ENCODE data around the gene TNS1.

Gene TNS1

DNA sequence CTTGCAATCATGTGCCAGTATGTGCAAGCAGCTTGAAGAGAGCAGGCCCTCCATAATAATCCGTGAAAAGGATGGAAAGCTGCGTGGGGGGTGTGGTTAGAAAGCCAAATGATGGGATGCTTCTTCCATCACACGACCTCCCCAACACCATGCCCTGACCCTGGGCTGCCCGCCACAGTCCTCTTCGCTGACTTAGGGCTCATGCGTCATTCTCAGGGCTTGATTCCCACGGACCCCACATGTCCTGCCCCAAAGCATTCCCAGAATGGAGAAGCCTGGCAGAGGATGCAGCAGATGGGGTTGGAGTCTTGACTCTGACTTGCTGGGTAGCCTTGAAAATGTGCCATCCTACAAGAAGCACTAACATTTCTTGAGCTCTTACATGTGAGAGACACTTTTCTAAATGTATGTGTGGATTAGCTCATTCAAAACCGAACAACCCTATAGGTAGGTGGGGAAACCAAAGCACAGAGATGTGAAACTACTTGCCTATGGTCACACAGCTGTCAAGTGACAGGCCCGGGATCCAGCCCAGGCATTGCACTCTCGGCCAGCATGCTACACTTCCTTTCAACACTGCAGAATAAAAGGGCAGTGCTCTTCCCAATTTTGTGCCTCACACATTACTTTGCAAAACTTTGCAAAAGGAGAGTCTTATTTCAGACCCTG lies 3.7 kb downstream of the TNS1 start:
- DNase-seq (ENCODE audit: low read depth) = no peak

DNA sequence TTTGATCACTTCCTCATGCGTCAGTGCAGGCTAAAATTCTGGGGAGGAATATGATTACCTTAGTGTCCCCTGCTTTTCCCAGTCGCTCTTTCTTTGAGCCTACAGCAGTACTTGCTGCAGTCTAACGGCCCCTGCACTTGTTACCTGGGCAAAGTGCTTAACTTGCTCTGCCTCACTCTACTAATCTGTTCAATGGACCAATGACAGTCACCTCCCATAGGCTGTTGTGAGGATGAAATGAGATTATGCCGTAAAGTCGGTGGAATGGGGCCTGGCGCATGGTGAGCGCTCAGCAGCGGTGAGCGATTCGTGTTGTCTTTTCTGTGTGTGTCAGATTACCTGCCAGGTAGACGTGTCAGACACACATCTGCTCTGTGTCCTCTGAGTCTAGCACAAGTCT lies 5.3 kb downstream of the TNS1 start:
- no peak for DNase-seq (ENCODE audit: low read depth)

DNA sequence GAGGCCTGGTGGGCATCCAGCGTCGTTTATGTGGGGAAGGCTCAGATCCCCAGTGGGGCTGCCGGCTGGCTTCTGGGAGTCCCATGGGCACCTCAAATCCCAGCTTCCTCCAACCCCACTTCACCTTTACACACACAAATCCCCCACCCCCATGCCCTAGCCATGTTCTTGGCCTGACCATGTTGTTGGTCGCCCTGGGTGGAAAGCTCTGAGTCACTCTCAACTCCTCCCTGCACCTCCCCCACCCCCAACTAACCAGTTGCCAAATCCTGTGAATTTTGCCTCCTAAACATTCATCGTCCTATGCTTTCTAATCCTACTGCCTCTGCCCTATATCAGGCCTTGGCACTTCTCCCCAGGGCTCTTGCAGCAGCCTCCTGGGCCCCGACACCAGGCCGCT lies 6.4 kb downstream of the TNS1 start:
- no peak for DNase-seq (ENCODE audit: low read depth)

DNA sequence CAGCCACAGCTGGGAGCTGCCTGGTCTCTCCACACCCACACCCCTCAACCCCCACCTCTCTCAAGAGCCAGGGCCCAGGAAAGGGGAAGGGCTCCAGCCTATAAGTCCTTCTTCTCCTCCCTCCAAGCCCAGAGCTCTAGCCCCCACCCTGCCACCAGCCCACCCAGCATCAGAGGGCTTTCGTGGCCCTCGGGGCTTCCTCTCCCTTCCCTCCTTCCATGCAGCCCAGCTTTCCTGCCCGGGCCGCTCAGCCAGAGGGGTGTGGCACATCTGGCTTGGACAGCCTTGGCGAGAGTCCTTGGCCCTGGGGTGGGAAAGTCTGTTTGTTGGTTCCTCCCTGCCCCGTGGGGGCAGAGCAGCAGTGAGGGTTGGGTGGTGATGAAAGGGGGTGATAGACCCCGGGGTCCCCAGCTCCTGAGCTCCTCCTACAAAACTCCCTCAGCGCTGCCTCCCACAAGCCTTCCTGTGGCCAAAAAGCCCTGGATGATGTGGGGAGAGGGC lies 7.0 kb downstream of the TNS1 start:
- DNase-seq (ENCODE audit: low read depth) = no peak

DNA sequence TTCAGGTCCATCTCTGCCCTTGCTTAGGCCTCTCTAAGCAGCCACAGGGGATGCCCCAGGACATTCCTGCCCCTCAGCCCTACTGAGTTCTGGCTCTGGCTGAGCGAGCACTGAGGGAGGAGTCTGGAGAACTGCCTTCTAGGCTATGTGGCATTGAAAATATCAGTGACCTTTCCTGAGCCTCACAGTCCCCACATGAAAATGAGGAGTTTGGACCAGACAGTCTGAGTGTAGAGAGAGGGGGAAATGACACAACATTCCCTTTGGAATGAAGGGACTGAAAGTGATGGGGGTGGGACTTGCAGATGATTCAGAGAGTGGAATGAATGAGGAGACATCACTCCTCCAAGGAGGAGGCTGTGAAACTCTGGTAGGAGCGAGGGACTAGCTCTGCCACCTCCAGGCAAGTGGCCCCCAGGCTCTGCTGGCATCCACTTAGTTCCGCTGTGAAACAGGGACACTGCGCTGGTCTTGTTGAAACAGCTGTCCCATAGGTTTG lies 8.0 kb downstream of the TNS1 start:
- no peak for DNase-seq (ENCODE audit: low read depth)

DNA sequence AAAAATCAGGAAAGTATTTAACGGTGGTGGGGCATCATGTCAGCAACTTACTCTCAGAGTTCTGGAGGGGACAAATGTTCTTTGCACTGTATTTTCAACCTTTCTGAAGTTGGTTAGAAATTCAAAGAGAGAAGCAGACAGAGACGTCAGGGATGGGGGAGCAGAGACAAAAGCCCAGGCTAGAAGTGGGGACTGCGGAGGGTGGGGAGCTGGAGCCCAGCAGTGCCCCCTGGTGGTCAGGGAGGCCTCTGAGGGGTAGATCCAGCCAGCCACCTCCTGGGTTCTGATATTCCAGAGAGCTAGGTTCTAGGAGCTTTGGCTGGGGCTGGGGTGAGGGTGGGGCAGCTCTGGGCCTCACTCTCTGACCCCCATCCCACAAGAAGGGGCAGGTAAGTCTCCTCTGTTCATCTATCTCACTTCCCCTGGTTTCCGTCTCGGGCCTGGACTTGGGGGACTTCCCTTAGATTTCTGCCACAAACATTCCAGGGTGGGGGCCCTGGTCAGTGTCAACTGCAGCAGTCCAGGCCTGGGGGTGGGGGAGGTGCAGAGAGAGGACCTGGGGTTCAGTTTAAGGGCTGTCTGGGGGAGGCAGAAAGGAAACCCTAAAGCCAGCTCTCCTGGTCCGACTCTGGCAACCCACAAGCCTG lies 8.9 kb downstream of the TNS1 start:
- no peak for DNase-seq (ENCODE audit: low read depth)

DNA sequence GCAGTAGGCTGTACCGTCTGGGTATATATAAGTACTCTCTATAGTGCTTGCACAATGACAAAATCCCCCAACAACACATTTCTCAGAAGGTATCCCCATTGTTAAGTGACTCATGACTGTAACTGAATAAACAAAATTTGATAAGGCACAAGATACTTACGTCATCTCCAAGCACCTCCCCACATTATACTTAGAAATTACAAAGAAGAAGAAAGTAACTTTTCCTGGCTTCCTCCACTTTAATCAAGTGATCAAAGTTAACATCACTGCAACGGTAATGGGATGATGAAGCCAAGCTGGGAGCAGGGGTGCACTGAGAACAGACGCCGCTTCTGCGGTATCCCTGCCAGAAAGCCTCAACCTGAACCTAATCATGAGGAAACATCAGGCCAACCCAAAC lies 9.7 kb downstream of the TNS1 start:
- DNase-seq (ENCODE audit: low read depth) = no peak

DNA sequence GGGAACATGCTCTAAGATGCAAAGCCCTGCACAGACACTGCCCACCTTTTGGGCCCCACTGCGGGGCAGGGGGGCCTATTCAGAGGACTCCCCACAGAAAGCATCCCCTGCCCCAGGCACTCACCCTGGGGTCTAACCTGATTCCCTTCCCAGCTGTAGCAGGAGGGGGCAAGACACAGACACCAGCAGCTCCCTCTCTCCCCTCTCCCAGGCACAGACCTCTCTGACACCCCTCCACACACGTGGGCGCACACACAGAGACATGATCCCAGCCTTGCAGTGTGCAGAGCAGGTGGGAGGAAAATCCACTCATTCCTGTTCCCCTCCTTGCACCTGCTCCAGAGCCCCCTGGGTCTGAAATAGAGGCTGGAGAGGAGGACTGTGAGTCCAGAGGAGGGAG lies 10.7 kb downstream of the TNS1 start:
- DNase-seq (ENCODE audit: low read depth) = no peak

DNA sequence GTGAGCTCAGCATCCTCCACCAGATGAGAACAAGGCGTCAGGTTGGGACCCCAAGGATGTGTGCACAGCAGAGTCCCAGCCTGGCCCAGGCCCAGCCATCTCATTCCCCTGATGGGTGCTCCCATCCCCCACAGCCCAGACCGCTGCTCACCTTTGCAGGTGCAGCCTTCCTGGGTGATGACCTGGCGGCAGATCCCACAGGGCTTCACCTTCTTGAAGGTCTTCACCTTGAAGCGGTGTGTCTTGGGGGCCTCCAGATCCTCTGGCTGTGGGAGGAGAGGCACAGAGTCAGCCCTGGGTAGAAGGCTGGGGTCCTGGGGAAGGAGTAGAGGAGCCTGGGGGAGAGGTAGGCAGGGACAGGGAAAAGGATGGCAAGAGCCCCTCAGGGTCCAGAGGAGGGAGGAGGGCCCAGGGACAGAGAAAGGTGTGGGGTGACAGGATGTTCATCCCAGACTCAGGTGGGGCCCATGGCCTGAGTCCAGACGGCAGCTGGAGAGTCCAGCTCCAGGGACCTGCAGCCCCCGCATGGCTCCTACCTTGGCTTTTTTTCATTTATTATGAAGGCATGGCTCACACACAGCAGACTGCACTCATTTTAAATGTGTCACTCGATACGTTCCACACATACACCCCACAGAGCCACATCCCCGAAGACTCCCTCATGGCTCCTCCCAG lies 11.9 kb downstream of the TNS1 start:
- DNase-seq (ENCODE audit: low read depth) = no peak

DNA sequence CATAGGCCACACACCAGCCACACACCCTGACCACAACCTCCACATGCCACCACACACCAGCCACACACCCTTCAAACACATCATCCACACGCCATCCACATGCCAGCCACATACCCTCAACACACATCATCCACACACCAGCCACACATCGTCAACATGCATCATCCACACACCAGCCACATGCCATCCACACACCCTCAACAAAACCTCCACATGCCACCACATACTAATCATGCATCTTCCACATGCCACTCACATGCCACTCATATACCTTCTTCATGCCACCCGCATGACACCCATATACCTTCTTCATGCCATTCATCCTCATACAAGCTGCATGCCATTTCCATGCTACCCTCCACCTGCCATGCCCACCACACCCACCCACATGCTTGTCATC lies 12.4 kb downstream of the TNS1 start:
- no peak for DNase-seq (ENCODE audit: low read depth)

DNA sequence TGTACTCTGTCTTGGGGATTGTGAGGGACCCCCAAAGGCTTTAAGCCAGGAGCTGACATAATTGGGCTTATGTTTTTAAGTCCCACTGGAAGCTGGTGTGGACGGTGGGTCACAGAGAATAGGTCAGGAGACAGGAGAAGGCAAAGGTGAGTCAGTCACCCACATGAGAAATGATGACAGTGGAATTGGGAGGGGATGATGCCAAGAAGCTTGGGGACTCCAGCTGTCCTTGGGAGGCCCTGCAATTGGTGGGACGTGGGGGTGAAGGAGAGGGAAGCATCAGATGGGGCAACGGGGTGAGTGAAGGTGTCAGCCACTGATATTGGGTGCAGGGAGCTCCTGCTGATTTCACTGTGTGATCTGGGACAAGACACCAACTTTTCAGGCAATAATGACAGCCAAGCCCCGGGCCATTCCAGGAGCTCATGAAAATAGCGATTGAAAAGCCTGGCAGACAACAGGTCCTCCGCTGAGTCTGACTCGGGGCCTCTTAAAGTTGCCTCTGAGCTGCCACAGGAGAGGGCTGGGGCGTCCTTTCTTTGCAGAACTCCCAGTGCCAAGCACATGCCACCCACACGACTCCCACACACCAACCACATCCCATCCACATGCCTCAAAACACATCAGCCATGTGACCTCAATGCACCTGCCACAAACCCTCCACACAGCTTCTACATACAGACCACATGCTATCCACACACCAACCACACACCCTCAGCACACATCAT lies 13.4 kb downstream of the TNS1 start:
- DNase-seq (ENCODE audit: low read depth) = no peak

DNA sequence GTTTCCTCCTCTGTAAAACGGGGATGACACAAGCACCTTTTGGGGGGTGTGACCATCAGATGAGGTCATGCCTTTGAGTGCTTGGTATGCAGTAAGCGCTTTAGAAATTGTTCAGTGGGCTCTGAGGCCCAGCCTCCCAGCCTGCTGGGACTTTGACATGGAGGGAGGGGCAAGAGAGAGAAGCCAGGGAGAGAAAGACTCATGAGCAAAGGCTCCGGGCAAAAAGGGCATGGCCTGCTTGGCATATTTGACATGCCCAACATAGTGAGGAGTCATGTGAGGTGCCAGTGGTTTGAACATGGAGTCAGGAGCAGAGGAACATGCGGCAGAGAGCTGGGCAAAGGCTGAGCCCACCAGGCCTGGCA lies 14.0 kb downstream of the TNS1 start:
- DNase-seq (ENCODE audit: low read depth) = no peak

DNA sequence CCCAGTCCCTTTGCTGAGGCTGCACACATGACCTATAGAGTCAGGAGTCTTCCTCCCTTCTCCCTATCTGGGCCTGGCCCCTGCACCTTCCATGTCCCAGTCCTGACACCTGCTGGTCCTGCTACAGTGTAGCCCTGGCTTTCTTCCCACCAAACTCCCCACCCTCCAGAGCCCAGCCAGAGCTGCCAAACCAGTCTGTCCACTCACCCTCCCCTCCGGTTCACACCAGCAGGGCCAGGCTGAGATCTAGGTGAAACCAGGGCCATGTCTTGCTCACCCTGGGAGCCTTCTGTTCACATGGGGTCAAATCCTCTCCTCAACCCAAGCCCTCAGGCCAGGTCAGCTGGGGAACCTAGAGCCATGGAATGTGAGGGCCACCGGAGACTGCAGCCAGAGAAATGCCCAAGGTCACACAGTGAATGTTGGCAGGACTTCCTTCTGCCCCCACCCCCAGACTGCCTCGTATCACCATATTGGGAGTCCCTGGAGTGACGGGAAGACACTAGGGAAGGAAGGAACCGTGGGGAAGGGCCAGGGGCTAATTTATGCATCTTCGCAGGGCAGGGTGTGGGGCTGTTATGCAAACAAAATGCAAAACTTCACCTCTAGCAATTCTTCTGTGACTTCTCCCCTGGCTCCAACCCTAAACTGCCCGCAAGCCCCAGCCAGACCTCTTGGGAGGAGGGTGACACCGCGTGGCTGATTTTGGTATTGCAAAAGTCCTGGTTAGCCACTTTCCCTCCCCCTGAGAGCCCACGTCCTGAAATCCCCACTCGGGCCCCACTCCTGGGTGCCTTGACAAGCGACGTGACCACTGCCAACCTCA lies 14.6 kb downstream of the TNS1 start:
- no peak for DNase-seq (ENCODE audit: low read depth)

DNA sequence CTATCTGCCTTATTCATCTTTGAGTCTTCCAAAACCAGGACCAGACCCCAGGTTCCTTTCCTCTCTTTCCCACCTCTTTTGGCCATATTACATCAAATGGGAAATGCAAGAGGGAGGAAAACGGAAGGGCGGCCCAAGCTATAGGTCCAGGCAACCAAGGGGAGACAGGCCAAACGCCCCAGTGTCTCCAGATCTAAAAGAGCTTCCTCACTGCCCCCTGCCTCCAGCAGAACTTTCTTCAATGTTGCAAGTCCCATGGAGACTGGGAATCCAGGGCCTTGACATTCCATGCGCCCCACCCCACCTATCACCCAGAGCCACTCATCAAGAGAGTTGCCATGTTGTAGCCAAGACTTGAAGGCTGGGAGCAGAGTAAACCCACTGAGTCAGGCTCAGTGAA lies 15.4 kb downstream of the TNS1 start:
- DNase-seq (ENCODE audit: low read depth) = no peak

DNA sequence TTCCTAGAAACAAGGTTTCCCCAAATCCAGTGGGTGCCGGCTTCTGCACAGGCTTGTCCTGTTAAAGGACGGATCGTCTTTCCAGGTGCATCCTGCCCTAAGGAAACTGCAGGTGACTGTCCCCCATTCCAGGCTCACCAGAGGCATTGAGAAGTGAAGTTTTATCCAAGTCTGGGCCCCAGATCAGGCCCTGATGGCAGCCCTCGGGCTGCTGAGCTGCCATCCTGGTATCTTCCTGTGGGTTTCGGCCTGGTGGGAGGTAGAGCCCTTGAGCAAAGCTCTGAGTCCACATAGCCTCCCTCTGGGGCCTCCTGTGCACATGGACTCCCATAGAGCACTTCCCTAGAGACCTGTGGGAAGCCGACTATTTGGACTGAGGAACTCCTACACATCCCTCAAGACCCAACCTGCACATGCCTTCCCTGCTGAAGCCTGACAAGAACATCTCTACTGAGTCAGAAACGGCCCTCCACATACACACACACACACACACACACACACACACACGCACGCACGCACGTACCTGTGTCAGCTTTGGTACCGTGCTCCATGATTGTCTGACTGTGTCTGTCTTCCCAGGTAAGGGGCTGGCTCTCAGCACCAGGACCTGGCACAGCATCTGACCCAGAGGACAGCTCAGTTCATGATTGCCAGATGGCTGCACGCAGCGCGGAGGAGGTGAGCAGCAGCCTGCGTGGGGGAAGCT lies 16.4 kb downstream of the TNS1 start:
- DNase-seq (ENCODE audit: low read depth) = no peak

DNA sequence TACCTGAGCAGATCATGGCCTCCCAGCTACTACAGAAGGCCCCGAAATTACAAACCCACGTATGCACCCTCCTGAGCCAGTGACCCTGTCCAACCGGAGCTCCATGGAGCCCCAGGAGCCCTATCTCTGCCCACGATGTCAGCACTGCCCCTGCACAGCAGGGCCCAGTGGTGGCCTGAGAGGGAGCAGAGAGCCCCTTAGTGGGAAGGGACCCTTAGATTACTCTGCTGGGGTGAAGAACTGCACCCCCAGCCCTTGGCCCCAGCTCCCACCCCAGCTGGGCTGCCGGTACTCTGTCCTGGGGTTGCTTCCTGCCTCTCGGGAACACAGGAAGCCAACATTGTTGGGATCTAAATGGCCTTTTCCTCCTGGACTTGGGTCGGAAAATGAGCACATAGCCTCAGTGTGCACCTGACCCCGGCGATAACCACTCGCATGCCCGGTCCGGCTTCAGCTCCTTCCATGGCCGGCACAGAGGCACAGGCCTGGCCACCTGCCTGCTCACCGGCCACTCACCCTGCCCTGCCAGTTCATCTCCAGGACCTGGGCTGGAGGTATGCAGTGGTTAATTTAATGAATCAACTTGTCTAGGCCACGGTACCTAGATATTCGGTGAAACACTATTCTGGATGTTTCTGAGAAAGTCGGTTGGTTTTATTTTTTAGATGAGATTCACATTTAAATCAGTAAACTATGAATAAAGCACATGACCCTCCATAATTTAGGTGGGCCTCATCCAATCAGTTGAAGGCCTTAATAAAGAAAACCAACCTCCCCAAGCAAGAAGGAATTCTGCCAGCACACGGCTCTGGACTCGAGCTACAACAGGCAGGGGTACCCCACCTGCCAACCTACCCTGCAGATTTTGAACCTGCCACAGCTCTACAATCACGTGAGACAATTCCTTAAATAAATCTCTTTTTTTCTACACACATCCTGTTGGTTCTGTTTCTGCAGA lies 19.2 kb downstream of the TNS1 start:
- no peak for DNase-seq (ENCODE audit: low read depth)

DNA sequence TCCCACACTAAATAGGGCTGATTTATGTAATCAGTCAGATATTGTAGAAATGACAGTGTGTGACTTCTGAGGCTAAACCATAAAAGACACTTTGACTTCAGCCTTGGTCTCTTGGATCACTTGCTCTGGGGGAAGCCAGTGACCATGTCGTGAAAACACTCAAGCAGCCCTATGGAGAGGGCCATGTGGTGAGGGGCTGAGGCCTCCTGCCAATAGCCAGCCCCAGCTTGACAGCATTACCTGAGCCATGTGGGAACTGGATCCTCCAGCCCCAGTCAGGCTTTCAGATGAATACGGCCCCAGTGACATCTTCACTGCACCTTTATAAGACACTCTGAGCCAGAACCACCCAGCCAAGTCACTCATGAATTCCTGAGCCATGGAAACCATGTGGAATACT lies 20.8 kb downstream of the TNS1 start:
- DNase-seq (ENCODE audit: low read depth) = no peak

DNA sequence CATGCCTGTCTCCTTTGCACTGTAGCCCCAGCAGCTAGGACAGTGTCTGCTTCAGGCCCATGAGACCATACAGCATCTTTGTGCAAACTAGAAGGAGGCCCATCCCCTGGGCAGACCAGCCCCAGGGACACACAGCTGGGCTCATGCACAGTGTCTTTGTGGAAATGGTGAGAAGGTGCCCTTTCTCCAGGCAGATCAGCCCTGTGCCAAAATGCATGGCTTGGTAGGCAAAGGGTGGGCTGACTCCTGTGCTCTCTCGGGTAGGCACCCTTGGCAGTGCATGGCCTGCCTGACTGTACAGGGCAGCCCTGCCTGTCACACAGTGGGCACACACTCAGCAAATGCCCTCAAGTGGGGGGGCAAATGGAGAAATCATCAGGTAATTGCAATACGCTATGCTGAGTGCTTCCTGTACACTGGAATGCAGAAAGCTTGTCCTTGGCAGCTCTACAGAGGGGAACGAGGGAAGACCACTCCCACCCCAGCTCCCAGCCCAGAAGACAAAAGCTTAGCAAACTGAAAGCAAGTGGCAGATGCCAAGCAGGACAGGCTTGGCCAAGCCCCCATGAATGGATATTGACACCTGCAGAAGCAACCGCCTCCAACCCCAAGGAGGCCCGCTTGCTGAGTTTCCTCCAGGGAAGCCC lies 21.6 kb downstream of the TNS1 start:
- no peak for DNase-seq (ENCODE audit: low read depth)

DNA sequence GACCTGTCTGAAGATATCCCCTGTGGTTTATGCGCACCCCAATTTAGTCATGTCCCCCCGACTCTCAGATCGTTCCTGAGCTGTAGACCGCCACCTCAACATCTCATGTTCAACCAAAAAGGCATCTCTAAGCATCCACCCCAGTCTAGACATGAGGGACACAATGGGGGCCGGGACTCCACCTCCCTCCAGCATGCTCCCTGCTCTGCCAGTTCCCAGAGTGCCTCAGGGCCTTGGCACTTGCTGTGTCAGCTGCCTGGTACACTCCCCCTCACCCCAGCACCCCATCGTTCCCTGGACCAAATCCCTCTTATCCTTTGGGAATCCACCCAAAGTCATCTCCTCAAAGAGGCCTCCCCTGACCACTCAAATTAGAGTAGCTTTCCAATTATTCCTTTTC lies 22.2 kb downstream of the TNS1 start:
- no peak for DNase-seq (ENCODE audit: low read depth)

All from T-helper 22 cell (primary cell).